Measurements from ENCODE around the gene KASH5.
"Not testable (repeated sequence)": the region's sequence is repeated elsewhere in the genome, so short reads cannot be mapped to it uniquely, and the experiment has no call there.

The KASH5 gene

DNA sequence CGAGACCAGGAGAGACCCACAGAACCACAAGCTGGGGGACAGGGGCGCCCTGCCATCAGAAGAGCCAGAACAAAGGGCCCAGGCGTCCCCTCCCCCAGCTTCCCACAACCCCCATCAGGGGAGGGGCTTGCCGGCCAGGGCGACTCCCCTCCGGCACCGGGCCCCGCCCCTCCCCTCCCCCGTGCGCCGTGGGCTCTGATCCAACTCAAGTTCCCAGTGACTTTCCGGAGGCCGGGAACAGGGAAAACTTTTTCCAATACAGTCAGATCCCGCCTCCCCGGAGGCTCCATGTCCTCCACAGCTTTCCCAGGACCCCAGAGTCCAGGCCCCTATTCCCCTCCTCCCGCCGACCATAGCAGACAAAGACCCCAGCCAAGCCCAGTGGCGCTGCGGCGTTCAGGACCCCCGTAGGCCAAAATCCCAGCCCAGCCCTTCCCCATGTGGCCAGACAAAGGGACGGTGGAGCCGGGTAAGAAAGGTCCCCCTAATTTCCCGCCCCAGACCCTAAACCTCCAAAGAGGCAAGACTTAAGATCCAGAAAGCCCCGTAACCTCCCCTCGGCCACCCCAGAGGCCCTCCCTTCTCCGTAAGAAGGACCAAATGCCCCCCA lies 26.5 kb upstream of the KASH5 start:
- in situ Hi-C loops (cut with MboI; ENCODE audit: low sequenced_read_pairs): no loop called here

DNA sequence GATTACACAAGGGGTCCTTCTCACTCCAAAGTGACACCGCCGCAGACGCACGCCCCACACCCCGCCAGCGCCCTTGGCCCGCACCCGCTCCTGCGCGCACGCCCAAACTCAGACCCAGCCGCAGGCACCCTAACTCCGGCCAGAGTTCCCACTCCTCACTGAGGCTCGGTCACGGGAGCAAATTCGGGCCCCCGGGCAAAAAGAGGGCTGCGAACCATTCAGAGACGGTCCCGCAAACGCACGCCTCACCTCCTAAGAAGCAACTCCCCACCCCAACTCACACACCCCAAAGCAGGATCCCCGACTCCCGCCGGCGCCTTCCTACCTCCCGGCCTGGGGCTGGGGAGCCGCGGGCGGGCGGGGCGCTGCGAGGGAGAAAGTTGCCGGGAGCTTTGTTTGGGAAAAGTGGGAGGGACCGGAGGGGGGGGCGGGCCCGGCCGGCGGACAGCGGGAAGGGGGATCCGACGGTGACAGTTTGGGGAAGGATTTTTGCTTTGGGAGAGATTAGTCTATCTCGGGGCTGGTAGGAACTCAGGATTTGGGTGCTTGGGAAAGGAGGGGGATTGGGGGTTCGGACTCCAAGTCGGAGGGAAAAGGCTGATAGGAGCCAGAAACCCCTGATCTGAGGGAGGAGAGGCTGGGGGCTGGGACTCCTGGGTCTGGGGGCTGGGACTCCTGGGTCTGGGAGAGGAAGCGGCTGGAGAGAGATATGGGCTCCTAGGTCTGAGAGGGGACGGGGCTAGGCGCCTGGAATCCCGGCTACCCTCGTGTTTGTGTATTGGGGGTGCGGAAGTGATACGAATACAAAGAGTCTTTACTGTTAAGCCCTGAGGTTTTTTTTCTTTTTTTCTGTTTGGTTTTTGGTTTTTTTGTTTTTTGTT lies 25.8 kb upstream of the KASH5 start, which contains the start of gene TEAD2:
TEAD2 (minus strand) TSS at position 369 of the 881 bp plus-strand sequence. CDS start 2,341 bp downstream, outside the sequence.
- in situ Hi-C loops (cut with MboI; ENCODE audit: low sequenced_read_pairs): no loop called here

DNA sequence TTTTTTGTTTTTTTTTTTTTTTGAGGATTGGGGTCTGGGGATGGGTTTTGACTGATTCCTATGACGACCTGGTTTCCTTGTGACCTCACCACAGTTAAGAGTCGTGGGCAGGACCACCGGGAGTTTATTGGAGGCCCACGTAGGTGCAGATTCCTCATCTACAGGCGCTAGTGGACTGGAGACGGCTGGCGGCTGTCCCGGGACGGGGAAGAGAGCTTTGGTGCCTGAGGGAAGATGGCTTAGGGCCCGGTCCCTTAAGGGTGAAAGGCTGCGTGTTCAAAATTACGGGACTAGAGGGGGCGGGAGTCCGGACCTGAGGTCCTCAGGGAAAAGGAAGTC lies 25.2 kb upstream of the KASH5 start:
- in situ Hi-C loops (cut with MboI; ENCODE audit: low sequenced_read_pairs): no loop called here

DNA sequence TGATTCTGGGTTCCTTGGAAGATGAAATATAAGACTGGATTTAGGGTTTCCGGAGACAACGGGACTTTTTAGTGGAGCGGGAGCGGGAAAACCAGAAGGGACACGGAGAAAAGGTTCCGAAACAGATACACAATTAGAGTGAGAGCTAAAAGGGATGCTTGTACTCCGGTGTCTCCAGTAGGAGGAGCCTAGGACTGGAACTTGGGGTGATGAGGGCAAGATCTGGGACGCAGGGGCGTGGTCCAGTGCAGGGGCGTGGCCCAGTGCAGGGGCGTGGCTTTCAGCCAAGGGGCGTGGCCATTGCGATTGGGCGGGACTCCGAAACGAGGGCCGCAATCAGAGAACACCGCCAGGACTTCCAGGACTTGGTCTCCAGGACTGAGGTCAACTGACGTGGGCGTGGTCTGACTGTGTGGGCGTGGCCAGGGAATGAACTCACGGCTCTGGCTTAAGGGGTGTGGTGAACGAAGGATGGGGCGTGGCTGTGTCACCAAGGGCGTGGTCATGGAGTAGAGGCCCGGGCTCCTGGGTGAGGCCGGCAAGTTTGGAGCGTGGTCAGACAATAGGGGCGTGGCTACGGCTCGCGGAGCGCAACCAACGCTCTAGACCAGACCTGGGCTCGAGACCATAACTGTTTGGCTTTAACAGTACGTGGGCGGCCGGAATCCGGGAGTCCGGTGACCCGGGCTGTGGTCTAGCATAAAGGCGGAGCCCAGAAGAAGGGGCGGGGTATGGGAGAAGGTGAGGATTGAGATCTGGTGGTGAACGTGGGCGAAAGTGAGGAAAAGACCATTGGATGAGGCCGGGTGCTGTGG lies 24.6 kb upstream of the KASH5 start, which contains the start of gene DKKL1:
DKKL1 (plus strand) TSS at position 610 of the 815 bp plus-strand sequence; CDS start at position 732, 122 bp downstream.
- in situ Hi-C loops (cut with MboI; ENCODE audit: low sequenced_read_pairs): no loop called here

DNA sequence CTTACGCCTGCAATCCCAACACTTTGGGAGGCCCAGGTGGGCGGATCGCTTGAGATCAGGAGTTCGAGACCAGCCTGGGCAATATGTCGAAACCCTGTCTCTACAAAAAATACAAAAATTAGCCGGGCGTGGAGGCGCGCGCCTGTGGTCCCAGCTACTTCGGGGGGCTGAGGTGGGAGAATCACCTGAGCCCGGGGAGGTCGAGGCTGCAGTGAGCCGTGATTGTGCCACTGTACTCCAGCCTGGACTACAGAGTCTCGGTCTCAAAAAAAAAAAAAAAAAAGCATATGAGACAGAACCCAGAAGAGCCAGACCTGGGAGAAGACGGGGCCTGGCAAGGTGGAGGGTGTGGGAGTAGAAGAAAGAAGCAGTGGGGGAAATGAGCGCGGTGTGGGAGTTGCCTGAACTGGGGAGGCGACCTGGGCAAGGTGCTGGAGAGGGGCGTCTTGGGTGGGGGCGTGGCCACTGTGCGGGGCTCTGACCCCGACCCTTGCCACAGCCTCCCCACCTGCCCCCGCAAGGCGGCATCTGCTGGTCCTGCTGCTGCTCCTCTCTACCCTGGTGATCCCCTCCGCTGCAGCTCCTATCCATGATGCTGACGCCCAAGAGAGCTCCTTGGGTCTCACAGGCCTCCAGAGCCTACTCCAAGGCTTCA lies 23.8 kb upstream of the KASH5 start:
- in situ Hi-C loops (cut with MboI; ENCODE audit: low sequenced_read_pairs): no loop called here

DNA sequence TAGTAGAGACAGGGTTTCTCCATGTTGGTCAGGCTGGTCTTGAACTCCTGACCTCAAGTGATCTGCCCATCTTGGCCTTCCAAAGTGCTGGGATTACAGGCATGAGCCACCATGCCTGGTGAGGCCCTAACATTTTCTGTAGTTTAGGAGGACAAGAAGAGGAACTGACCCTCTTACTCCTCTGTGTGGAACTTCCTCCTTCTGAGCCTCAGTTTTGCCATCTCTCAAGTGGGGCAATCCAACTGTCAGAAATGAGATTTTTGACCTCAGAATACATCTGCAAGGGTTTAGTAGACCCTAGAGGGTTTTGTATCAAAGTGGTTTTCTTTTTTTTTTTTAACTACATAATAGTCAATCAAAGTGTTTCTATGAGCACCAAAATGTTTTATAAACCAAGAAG lies 21.9 kb upstream of the KASH5 start:
- in situ Hi-C loops (cut with MboI; ENCODE audit: low sequenced_read_pairs): no loop called here

DNA sequence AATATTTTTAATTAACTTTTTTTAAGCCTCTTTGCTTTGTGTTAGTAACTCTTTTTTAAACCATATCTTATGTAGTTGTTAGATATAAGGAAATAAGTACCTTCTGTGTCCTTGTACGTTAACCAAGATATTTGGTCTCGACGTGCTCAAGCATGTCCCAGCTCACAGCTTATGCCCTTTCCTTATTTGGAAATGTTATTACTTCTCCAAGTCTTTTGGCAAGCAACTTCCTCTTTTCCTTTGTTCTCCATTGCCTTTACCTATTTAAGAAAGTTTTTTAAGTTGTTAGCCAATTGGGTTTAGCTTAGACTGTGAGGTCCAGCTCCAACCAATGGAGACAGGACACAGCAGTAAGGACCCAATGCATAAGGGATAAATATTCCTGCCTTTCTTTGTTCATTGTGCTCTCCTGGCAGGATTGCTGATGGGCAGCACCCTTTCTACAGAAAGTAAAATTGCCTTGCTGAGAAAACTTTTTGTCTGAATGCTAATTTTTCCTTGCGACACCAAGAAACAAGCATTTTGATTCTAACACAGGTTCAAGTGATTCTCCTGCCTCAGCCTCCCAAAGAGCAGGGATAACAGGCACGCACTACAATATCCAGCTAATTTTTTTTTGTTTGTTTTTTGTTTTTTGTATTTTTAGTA lies 19.2 kb upstream of the KASH5 start:
- in situ Hi-C loops (cut with MboI; ENCODE audit: low sequenced_read_pairs): no loop called here

DNA sequence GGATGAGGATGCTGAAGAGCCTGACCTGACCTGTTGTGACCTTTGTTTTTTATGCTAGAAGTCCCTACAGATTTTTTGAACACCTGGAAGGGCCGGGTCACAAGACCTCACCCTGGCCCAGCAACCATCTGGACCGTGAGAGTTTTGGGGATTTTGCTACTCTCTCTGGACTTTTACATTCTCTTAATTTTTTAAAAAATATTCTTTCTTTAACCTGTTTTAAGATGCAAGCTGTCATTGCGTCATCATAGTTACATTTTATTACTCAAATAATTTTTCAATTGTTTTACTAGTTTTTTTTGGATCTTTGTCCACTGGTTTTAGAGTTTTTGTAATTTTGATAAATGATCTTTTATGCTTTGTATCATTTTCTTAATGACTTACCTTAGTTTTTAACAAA lies 16.9 kb upstream of the KASH5 start:
- in situ Hi-C loops (cut with MboI; ENCODE audit: low sequenced_read_pairs): no loop called here

DNA sequence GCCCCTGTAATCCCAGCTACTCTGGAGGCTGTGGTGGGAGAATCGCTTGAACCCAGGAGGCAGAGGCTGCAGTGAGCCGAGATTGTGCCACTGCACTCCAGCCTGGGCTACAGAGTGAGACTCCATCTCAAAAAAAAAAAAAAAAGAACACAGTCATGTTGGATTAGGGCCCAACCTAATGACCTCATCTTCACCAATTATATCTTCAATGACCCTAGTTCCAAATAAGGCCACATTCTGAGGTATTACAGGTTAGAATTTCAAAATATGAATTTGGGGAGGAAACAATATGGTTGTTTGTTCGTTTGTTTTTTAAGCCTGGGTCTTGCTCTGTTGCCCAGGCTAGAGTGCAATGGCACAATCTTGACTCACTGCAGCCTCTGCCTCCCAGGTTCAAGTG lies 14.9 kb upstream of the KASH5 start:
- in situ Hi-C loops (cut with MboI; ENCODE audit: low sequenced_read_pairs): not testable (repeated sequence)

DNA sequence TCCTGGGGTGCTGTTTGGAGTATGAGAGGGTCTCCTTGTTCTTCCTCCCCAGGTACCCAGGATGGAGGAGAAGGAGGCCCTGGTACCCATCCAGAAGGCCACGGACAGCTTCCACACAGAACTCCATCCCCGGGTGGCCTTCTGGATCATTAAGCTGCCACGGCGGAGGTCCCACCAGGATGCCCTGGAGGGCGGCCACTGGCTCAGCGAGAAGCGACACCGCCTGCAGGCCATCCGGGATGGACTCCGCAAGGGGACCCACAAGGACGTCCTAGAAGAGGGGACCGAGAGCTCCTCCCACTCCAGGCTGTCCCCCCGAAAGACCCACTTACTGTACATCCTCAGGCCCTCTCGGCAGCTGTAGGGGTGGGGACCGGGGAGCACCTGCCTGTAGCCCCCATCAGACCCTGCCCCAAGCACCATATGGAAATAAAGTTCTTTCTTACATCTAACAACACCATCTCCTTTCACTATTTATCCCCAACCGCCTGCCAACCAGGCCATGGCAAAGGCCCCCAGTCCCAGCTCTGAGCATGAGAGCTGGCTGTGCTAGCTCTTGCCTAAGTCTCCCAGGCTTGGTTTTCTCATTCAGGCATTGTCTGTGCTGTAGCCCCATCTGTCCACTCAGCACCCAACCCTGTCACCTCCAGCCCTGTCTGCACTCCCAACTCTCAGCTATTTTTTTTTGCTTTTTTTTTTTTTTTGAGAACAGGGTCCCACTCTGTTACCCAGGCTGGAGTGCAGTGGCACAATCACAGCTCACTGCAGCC lies 13.2 kb upstream of the KASH5 start:
- in situ Hi-C loops (cut with MboI; ENCODE audit: low sequenced_read_pairs): no loop called here

DNA sequence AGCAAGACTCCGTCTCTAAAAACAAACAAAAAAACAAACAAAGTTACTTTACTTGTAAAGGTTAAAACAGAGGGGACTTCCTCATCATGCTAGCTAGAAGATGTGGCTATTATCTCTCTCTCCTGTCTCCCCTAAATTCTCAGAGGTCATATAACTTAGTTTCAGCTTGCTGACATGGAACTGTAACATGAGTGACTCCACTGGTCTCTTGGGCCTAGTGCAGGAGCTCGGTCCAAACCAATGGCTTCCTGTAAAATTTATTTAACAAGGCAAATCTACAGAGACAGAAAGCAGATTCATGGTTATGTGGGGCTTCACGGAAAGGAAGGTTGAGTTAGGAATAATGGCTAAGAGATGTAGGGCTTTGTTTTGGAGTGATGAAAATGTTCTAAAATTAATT lies 9.5 kb upstream of the KASH5 start:
- in situ Hi-C loops (cut with MboI; ENCODE audit: low sequenced_read_pairs): no loop called here

DNA sequence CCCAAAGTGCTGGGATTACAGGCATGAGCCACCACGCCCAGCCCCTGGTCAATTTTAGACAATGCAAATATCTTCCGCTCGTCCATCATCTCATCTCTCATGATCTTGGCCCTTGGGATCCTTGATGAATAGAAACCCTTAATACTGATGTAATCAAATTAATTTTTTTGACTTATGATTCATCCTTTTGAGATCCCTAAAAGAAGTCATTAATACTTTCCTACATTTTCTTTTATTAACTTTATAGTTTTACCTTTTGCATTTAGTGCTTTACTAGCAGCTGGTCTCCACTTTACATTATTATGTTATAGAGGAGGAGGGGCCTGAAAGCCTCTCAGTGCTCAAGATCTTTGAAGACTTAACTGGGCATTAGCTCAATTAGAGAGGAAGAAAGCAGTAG lies 7.7 kb upstream of the KASH5 start:
- in situ Hi-C loops (cut with MboI; ENCODE audit: low sequenced_read_pairs): no loop called here

DNA sequence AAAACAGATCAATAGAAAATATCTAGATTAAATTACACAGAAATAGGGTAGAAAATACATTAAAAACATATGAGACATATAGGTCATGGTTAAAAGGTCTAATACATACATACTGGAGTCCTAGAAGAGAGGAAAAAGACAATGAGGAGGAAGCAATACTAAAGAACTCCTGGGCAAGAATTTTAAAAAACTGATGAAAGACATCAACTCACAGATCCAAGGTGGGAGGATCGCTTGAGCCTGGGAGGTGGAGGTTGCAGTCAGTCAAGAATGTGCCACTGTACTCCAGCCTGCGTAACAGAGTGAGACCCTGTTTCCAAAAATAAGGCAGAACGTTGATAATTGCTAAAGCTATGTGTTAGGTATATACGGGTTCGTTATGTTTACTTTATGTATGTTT lies 5.4 kb upstream of the KASH5 start:
- in situ Hi-C loops (cut with MboI; ENCODE audit: low sequenced_read_pairs): no loop called here

DNA sequence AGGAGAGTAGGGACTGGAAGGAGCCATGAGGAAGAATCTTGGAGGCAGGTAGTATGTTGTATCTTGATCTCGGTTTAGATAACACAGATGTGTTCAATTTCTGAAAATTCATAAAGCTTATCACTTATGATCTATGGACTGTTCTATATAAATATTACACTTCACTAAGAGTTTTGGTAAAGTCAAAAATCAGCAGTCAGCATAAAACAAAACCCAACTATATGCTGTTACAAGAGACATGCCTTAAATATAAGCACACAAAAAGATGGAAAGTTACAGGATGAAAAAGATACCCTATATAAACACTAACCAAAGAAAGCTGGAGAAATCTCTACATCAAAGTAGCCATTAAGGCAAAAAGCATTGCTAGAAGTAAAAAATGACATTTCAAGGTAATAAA lies 4.5 kb upstream of the KASH5 start:
- in situ Hi-C loops (cut with MboI; ENCODE audit: low sequenced_read_pairs): no loop called here

DNA sequence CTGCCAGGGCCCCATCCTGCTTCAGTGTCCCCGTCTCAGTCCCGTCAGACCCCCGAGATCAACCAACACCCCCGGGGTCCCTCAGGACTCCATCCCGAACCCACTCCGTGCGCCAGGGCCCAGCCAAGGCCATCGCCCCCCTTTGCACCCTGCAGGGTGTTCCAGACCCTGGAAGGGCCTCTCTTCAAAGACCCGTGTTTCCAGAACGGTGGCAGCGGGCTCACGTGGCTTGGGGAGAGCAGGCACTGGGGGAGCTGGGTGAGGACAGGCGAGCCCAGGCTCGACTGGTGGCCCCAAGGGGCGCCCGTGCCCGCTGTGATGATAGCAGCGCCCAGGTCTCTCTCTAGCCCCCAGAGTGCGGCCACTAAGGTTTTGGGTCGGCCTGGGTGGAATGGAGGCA lies 1.4 kb downstream of the KASH5 start:
- in situ Hi-C loops (cut with MboI; ENCODE audit: low sequenced_read_pairs): no loop called here

DNA sequence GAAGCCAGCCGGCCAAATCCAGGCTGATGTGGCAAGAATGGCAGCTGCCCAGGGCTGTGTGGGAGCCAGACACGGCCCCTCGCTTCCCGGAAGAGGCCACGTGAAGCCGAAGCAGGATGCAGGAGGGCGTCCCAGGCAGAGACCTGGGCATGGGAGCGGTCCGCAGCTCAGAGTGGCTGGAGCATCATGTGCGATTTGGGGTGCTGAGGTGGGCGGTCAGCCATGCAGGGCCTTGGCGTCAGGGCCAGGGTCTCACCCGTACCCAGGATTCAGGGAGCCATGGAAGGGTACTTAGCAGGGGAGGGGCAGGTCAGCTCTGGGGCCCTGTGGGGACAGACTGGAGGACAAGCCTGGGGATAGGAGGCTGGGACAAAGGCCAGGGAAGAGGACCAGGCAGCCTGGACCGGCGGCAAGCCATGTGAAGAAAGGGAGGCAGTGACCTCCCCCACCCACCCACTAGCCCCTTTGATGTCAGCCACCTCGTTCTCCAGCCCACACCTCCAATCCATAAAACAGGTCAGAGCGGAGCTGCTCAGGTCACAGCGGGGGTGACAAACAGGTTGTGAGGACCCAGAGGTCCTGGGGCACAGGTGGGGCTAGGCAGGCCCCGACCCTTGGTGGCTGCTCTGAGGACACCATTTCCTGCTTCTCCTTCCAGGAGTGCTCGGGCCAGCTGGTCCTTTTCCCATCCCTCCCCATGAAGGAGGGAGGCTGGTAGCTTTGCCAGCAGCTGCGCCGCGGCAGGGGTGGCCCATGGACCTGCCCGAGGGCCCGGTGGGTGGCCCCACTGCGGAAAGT lies 2.3 kb downstream of the KASH5 start:
- in situ Hi-C loops (cut with MboI; ENCODE audit: low sequenced_read_pairs): loop anchor here (5.0 kb wide), 1 partner anchor 37 kb away; the partner anchor contains the start of gene GFY

DNA sequence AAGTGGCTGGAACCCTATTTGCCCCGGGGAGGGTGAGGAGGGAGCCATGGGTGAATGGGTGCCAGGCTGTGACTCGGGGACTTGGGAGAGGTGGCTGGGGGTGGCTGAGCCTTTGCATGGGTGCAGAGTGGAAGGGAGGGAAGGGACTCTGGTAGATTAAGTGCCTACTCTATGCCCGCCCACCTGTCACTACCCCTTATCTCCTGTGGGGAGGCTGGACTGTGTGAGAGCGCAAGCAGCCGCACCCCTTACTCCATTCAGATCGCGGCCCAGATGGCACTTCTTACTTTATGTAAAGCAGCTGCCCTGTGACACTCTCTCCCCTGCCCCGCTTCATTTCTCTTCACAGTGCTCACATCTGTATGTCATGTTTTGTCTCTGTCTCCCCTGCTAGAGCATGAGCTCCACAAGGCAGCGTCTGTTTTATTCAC lies 2.9 kb downstream of the KASH5 start:
- in situ Hi-C loops (cut with MboI; ENCODE audit: low sequenced_read_pairs): loop anchor here (5.0 kb wide), 1 partner anchor 36 kb away; the partner anchor contains the start of gene GFY

DNA sequence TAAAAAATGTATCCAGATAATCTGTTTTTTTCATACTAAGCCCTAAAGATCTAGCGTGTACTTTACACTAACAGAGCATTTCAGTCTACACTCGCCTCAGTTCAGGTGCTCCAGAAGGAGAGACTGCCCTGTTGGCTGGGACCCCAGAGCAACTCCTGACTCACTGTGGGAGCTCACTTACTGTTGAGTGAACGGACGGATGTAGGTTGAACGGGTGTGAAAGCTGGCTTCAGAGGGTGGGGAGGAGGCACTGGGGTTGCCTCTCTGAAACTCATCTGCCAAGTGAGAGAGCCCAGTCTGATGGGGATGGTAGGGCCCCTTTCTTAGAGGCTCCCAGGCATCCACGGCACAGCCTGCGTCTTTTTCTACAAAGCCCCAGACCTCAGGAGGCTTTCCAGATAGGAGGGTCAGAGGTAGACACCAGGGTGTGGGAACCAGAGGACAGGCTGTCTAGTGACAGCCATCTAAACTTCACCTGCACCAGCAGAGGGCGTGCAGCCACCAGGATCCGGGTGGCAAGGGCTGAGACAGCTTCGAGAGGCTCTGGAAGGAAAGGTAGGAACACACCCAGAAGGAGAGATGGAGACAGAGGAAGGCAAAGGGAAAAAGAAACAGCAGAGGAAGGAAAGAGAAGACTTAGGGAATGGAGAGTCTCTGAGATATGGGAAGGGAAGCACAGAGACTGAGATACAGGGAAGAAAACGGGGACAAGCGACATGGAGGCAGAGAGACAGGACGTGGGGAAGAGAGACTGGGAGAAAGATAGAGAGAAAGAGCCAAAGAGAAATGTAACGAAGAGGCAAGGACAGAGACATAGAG lies 3.7 kb downstream of the KASH5 start:
- in situ Hi-C loops (cut with MboI; ENCODE audit: low sequenced_read_pairs): loop anchor here (5.0 kb wide), 1 partner anchor 36 kb away; the partner anchor contains the start of gene GFY
